GM12865 (cell line): ENCODE results near the gene THAP3.
"Not testable (repeated sequence)": the region's sequence is repeated elsewhere in the genome, so short reads cannot be mapped to it uniquely, and the experiment has no call there.

Source experiments
- DNase-seq: peaks from one replicate; pipeline ENCODE4 v3.0.0; 2010; ENCODE audit warnings: low read depth
- H3K4me3 ChIP-seq: 2 replicates; pipeline ENCODE4 v1.5.1; 2011; ENCODE audit warnings: mild to moderate bottlenecking, low read depth, low read length, control low read depth
- CTCF ChIP-seq: IDR thresholded peaks from 2 replicates; pipeline ENCODE4 v1.5.1; 2011; ENCODE audit warnings: low read length, control low read depth, low read depth, inconsistent platforms; ENCODE audit not compliant: insufficient read depth; ENCODE audit errors: missing control alignments

The THAP3 gene

GRCh38 chr1:6637770-6638169 lies 13.1 kb downstream of the THAP3 start:
- H3K4me3 ChIP-seq, result no peak overlapping the region
- no peak for TF ChIP-seq CTCF
- DNase-seq, result no peak

- no peak overlapping the region for H3K4me3 ChIP-seq
- no peak for TF ChIP-seq CTCF
- DNase-seq, result no peak
Observed at GRCh38 chr1:6638226-6638625, 13.6 kb downstream of the THAP3 start.

- not testable (repeated sequence) for H3K4me3 ChIP-seq, DNase-seq
Observed at GRCh38 chr1:6640867-6641266, 16.2 kb downstream of the THAP3 start.

GRCh38 chr1:6645018-6645417 lies 20.4 kb downstream of the THAP3 start:
- no peak for DNase-seq
- TF ChIP-seq CTCF, result no peak
- no peak overlapping the region for H3K4me3 ChIP-seq

- TF ChIP-seq CTCF, result peak; percentile 56
- H3K4me3 ChIP-seq, result no peak overlapping the region
- peak; percentile 53 for DNase-seq
Observed at GRCh38 chr1:6646499-6647148, 22.0 kb downstream of the THAP3 start.

GRCh38 chr1:6648556-6648955 lies 23.9 kb downstream of the THAP3 start:
- no peak overlapping the region for H3K4me3 ChIP-seq
- no peak for DNase-seq
- TF ChIP-seq CTCF, result no peak

- DNase-seq, result no peak
- no peak for TF ChIP-seq CTCF
- no peak overlapping the region for H3K4me3 ChIP-seq
Observed at GRCh38 chr1:6651909-6652308, 27.2 kb downstream of the THAP3 start.
